Skeletal muscle satellite cell (primary cell): ENCODE measurements around the gene ALKBH3.

Source experiments
- H3K27me3 ChIP-seq: 2 replicates; pipeline ENCODE4 v1.7.0; 2013; ENCODE audit warnings: low read length; ENCODE audit not compliant: control insufficient read depth, insufficient read depth
- H3K36me3 ChIP-seq: 2 replicates; pipeline ENCODE4 v1.7.0; 2013; ENCODE audit warnings: mild to moderate bottlenecking, control low read depth, low read length; ENCODE audit not compliant: insufficient read depth
- H3K4me1 ChIP-seq: 2 replicates; pipeline ENCODE4 v1.7.0; 2013; ENCODE audit warnings: low read length; ENCODE audit not compliant: control insufficient read depth, insufficient read depth
- H3K4me2 ChIP-seq: 2 replicates; pipeline ENCODE4 v1.7.0; 2013; ENCODE audit warnings: mild to moderate bottlenecking, low read length
- H3K4me3 ChIP-seq: 2 replicates; pipeline ENCODE4 v1.7.0; 2013; ENCODE audit warnings: low read length
- H3K9ac ChIP-seq: 2 replicates; pipeline ENCODE4 v1.7.0; 2013; ENCODE audit warnings: mild to moderate bottlenecking, low read depth, low read length, moderate library complexity
- H3K9me3 ChIP-seq: replicated peaks from 2 replicates; pipeline ENCODE4 v1.7.0; 2013; ENCODE audit warnings: mild to moderate bottlenecking, control low read depth, low read length

Gene ALKBH3

GRCh38 chr11:43934601-43935423 lies 54.2 kb downstream of the ALKBH3 start:
- no peak overlapping the region for H3K4me3 ChIP-seq
- no peaks in the 10 kb centered on the region for H3K36me3 ChIP-seq
- peaks cover 26% of the 10 kb centered on the region for H3K27me3 ChIP-seq
- no peak overlapping the region for H3K4me2 ChIP-seq
- peaks cover 19% of the 10 kb centered on the region for H3K4me1 ChIP-seq
- H3K9ac ChIP-seq, result no peak overlapping the region
- H3K9me3 ChIP-seq, result no peaks in the 10 kb centered on the region

GRCh38 chr11:43935424-43935979 lies 54.9 kb downstream of the ALKBH3 start:
- Histone ChIP-seq H3K9me3 (no peaks in the 10 kb centered on the region), H3K27me3 (peaks cover 28% of the 10 kb centered on the region), H3K36me3 (no peaks in the 10 kb centered on the region), H3K4me2 (no peak overlapping the region), H3K4me1 (peaks cover 19% of the 10 kb centered on the region), H3K4me3 (no peak overlapping the region), H3K9ac (no peak overlapping the region)

DNA sequence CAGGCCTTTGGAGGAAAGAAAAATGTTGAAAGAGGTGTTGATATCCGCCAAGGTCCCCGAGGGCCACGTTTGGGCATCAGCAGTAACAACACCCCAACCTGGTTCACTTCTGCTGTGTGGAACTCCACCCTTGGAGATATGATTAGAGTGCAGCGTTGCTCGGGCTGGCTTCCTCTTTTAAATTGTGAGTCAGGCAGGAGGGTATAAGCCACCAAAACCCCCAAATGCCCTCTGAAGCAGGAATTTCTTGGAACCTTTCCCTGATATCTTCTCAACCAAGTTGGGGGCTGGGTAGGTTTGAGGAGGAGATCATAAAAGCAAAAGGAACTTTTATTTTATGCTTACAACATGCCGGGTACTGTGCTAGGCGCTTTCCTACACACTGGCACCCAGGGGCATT lies 55.4 kb downstream of the ALKBH3 start:
- no peak overlapping the region for H3K4me3 ChIP-seq
- H3K9me3 ChIP-seq, result no peaks in the 10 kb centered on the region
- no peaks in the 10 kb centered on the region for H3K36me3 ChIP-seq
- H3K27me3 ChIP-seq, result peaks cover 30% of the 10 kb centered on the region
- peaks cover 19% of the 10 kb centered on the region for H3K4me1 ChIP-seq
- no peak overlapping the region for H3K9ac ChIP-seq
- no peak overlapping the region for H3K4me2 ChIP-seq

DNA sequence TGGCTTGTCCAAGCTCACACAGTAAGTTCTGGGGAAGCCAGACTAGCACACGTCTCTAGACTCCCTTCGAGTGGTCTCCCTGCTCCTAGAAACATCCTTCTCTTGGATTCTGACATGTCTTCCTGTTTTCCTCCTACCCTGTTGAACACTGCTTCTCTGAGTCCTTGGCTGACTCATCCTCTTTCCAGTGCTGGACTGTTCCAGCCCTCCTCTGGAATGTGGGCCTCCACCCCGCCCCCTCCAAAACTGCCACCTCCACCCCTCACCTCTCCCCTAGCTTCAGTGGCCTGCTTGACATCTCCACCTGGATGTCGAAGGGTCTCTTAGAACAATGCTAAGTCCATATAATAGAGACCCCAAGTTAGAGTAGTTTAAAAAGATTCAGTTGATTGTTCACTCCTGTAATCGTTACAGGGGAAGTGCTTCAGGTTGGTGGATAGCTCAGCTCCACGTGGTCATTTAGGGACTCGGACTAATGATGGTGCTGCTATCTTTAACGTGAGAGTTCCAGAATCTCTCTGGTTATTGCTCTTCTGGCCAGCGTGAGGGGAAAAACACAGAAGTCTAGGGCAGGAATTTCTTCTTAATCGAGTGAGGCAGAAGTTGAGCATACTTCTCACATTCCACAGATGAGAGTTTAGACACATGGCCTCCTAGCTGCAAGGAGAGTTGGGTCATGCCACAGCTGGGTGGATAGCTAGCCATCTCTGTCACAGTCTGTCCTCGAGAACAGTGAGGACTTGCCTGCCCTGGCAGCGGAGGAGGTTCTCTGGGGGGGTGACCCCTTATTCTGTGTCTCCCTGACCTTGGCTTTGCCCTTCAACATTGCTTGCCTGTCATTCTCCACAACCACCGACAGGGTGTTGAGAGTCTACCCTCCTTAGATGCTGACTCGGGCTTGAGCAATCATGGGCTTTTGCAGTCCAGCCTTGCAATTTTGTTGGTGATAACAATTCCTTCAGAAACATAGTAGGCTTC lies 57.1 kb downstream of the ALKBH3 start:
- Histone ChIP-seq H3K27me3 (peaks cover 30% of the 10 kb centered on the region), H3K9me3 (no peaks in the 10 kb centered on the region), H3K4me1 (peaks cover 23% of the 10 kb centered on the region), H3K4me3 (no peak overlapping the region), H3K4me2 (no peak overlapping the region), H3K36me3 (no peaks in the 10 kb centered on the region), H3K9ac (no peak overlapping the region)

DNA sequence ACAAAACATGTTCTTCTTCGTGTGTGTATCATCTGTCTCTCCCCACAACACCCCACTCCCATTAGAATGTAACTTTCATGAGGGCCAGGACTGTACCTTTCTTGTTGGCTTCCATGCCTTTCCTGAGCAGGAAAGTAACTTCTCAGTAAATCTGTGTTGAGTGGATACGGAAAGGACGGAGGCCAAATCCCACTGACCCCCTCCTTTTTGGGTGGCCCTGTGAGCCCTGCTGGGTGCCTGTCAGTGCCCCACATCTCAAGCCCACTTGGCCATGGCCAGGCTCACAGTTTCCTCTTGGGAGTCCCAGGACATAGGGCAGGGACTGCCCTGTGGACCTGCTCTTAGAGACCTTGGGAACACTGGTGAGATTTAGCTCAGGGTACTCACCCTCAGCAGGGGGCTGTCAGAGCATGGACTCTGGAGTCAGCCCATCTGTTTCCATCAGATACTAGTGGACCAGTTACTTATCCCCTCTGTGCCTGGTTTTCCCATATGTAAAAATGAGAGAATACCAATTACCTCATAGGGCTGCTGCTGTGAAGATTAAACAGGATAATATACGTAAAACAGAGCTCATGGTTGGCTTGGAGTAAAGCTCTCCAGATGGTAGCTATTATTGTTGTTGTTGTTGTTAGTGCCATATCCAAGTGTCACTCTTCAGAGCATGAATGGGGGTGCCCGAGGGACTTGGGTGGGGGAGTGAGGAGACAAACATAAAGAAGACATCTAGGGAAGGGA lies 60.8 kb downstream of the ALKBH3 start:
- H3K9ac ChIP-seq, result no peak overlapping the region
- H3K4me3 ChIP-seq, result peak overlapping the region; percentile 63
- peaks cover 31% of the 10 kb centered on the region for H3K4me1 ChIP-seq
- H3K9me3 ChIP-seq, result no peaks in the 10 kb centered on the region
- peaks cover 55% of the 10 kb centered on the region for H3K27me3 ChIP-seq
- no peaks in the 10 kb centered on the region for H3K36me3 ChIP-seq
- H3K4me2 ChIP-seq, result peak overlapping the region; percentile 81

DNA sequence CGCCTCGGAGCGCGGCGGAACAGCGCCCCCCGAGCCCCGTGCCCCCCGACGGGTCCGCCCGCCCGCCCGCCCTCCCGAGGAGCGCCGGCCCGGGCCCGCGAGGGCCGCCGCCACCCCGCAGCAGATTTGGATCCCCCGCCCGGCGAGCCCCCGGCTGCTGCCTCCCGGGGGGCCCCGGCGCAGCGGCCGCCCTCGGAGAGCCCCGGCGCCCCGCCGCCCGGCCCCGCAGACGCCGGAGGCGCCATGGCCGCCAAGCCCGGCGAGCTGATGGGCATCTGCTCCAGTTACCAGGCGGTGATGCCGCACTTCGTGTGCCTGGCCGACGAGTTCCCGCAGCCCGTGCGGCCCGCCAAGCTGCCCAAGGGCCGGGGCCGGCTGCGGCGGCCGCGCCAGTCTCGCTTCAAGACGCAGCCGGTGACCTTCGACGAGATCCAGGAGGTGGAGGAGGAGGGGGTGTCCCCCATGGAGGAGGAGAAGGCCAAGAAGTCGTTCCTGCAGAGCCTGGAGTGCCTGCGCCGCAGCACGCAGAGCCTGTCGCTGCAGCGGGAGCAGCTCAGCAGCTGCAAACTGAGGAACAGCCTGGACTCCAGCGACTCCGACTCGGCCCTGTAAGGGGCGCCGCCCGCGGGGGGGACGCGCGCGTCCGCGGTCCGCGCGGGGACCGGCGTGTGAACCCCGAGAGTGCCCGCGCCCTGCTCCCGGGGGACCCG lies 62.2 kb downstream of the ALKBH3 start:
- peak overlapping the region; percentile 50 for H3K4me3 ChIP-seq
- peaks cover 23% of the 10 kb centered on the region for H3K4me1 ChIP-seq
- no peak overlapping the region for H3K9ac ChIP-seq
- H3K27me3 ChIP-seq, result peaks cover 69% of the 10 kb centered on the region
- no peaks in the 10 kb centered on the region for H3K9me3 ChIP-seq
- peak overlapping the region; percentile 88 for H3K4me2 ChIP-seq
- H3K36me3 ChIP-seq, result no peaks in the 10 kb centered on the region

- H3K4me2 ChIP-seq, result peak overlapping the region; percentile 88
- peak overlapping the region; percentile 50 for H3K4me3 ChIP-seq
- H3K9me3 ChIP-seq, result no peaks in the 10 kb centered on the region
- H3K36me3 ChIP-seq, result no peaks in the 10 kb centered on the region
- H3K27me3 ChIP-seq, result peaks cover 73% of the 10 kb centered on the region
- no peak overlapping the region for H3K9ac ChIP-seq
- H3K4me1 ChIP-seq, result peaks cover 22% of the 10 kb centered on the region
Measured at GRCh38 chr11:43943372-43943930, 62.8 kb downstream of the ALKBH3 start.

DNA sequence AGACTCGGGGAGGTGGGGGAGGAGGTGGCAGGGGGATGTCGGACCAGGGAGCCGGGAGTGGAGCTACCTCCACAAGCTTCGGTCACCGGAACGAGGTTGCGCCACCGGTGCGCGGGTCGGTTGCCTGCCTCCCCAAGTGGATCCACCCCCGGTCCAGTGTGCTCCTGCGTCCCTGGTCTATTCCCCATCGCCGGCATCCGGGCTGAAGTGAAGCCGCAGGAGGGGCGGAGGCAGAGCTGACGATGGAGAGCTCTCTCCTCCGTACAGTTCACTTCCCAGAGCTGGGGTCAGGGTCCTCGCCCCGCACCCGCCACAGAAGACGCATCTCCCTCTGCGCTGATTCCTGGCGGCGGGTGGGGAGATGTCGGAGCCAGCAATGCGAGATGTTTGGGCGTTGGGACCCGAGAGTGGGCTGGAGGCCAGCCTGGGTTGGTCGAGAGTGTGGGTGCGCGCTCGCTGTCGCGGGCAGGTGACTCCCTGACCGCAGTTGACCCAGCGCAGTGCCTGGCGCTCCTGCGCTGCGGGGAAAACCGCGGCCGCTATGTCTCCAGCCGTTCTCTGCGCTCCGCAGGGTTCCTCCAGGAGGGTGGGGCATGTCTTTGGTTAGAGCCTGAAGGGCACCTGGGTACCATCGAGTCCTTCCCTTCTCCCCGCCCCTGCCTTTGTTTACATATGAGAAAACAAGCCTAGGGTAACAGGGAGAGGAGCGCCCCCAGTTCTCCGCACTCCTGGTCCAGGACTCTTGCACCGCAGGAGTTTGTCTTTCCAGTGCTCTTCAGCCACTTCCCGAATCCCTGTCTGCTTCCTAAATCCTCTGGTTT lies 63.5 kb downstream of the ALKBH3 start:
- peaks cover 22% of the 10 kb centered on the region for H3K4me1 ChIP-seq
- H3K4me3 ChIP-seq, result peak overlapping the region; percentile 50
- no peaks in the 10 kb centered on the region for H3K36me3 ChIP-seq
- H3K9me3 ChIP-seq, result no peaks in the 10 kb centered on the region
- H3K27me3 ChIP-seq, result peaks cover 80% of the 10 kb centered on the region
- peak overlapping the region; percentile 88 for H3K4me2 ChIP-seq
- no peak overlapping the region for H3K9ac ChIP-seq

DNA sequence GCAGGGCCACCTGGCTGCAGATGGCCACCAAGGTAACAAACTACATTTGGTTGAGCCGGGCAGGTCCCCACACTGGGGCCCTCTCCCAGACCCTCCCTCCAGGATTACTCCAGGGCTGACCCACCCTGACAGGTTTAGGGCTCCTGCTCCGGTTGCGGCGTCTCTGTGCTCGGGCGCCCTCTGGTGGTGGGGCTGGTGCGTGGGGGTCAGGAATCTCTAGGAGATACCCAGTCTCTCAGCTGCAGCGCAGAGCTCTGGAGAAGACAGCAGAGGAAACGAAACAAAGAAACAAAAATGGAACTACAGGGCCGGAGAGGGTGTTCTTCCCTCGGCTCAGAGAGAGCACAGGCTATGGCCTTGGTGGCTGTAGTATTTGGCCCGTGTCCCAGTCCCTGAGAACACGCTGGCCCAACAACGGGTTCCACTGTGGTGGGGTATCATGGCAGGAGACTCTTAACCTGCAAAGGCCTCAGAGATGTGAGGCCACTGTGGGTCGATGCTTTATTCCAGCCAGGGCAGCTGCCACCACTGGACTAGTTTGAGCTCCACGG lies 64.2 kb downstream of the ALKBH3 start:
- Histone ChIP-seq H3K4me2 (peak overlapping the region; percentile 88), H3K27me3 (peaks cover 81% of the 10 kb centered on the region), H3K9ac (no peak overlapping the region), H3K4me1 (peaks cover 22% of the 10 kb centered on the region), H3K36me3 (no peaks in the 10 kb centered on the region), H3K9me3 (no peaks in the 10 kb centered on the region), H3K4me3 (no peak overlapping the region)
